Prostate gland (tissue), 2 donors: ENCODE data around the gene ADGRE1. TPM values are rescaled to one million over a fixed set of nuclear protein-coding genes. Genes with fewer than 3 reads are reported as not detected.

Experiments
- DNase-seq: peaks from one replicate; pipeline ENCODE4 v3.0.0-alpha.2; 2019; ENCODE audit warnings: low spot score
- H3K27ac ChIP-seq, 2 donors: fragments of 200-600 bp; sonication (generic); 2 replicates each; pipeline ENCODE4 v1.5.1; 2017 to 2019
- H3K27me3 ChIP-seq: fragments of 200-600 bp; sonication (generic); replicated peaks from 2 replicates; pipeline ENCODE4 v1.5.1; 2019; ENCODE audit not compliant: insufficient read depth
- H3K36me3 ChIP-seq, 2 donors: fragments of 200-600 bp; sonication (generic); 1 replicate in 1 of 2; 2 replicates in 1 of 2; pipeline versions ENCODE4 v1.5.1 to v1.8.1; 2017 to 2019
- H3K4me1 ChIP-seq: fragments of 200-600 bp; sonication (generic); replicated peaks from 2 replicates; pipeline ENCODE4 v1.5.1; 2019
- H3K4me3 ChIP-seq, 2 donors: fragments of 200-600 bp; sonication (generic); 2 replicates each; pipeline ENCODE4 v1.5.1; 2017 to 2019
- H3K9me3 ChIP-seq: fragments of 200-600 bp; sonication (generic); 2 replicates; pipeline ENCODE4 v1.5.1; 2017
- POLR2A ChIP-seq: fragments of 450-650 bp; IDR thresholded peaks from one replicate; pipeline ENCODE4 v1.6.1; 2016; ENCODE audit warnings: antibody characterized with exemption, mild to moderate bottlenecking
- POLR2AphosphoS5 ChIP-seq: sonication (generic); formaldehyde crosslinking; IDR thresholded peaks from one replicate; pipeline ENCODE4 v1.6.1; 2017; ENCODE audit warnings: antibody characterized with exemption
- WGBS: methylation state at CpG from one replicate; pipeline ENCODE4 v1.1.5; 2018; 5-methylcytosine and 5-hydroxymethylcytosine counted together
- intact Hi-C: fragments of 100-400 bp; cut with DNase I; formaldehyde crosslinking; loops from one replicate; pipeline ENCODE4 v1.14.2; 2022
- total RNA-seq, 2 donors: library from RNA; depleted of rRNA; stranded (reverse); fragments of >200 nt; gene quantifications; one replicate each; pipeline ENCODE4 v1.1.0, GENCODE V29; 2016
- TF ChIP-seq, protein P1 (sequence below), 4 experiments: fragments of 200-600 bp in 2 of 4; fragments of 450-650 bp in 2 of 4; sonication (generic) in 2 of 4; IDR thresholded peaks; 1 replicate in 3 of 4; 2 replicates in 1 of 4; pipeline ENCODE4 v1.5.1; 2016 to 2019; ENCODE audit warnings: antibody characterized with exemption in 4 of 4, mild to moderate bottlenecking in 2 of 4, moderate library complexity in 2 of 4

ADGRE1 gene
- total RNA-seq, 2 donors from 2014 or later, result 1.2 TPM; not detected in 1

DNA sequence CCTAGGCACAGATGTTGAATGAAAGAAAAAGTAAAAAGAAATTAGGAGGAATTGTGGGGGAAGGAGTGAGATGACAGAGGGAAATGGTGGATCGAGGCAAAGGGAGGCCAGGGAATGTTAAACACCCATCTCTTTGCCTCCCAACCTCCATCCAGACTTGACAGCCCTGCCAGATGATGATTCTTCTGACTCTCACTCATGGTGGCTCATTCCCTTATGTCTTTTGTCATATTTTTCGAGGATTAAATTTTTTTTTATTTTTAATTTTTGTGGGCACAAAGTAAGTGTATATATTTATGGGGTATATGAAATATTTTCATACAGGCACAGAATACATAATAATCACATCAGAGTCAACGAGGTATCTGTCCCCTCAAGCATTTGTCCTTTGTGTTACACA is 42.8 kb downstream of the ADGRE1 start:
- no peak overlapping the region for H3K4me3 ChIP-seq
- 65% methylated on average over 3 of the region's 3 CpGs for WGBS
- intact Hi-C loops, result no loop called here
- TF ChIP-seq POLR2AphosphoS5 (no peak), POLR2A (no peak)
- TF ChIP-seq, protein P1, sequence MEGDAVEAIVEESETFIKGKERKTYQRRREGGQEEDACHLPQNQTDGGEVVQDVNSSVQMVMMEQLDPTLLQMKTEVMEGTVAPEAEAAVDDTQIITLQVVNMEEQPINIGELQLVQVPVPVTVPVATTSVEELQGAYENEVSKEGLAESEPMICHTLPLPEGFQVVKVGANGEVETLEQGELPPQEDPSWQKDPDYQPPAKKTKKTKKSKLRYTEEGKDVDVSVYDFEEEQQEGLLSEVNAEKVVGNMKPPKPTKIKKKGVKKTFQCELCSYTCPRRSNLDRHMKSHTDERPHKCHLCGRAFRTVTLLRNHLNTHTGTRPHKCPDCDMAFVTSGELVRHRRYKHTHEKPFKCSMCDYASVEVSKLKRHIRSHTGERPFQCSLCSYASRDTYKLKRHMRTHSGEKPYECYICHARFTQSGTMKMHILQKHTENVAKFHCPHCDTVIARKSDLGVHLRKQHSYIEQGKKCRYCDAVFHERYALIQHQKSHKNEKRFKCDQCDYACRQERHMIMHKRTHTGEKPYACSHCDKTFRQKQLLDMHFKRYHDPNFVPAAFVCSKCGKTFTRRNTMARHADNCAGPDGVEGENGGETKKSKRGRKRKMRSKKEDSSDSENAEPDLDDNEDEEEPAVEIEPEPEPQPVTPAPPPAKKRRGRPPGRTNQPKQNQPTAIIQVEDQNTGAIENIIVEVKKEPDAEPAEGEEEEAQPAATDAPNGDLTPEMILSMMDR (IDR thresholded peaks at IDR 0.05), result no peak
- no peaks in the 10 kb centered on the region for H3K9me3 ChIP-seq
- DNase-seq, result no peak
- no peaks in the 10 kb centered on the region for H3K27me3 ChIP-seq
- H3K4me1 ChIP-seq, result no peaks in the 10 kb centered on the region
- no peaks in the 10 kb centered on the region for H3K36me3 ChIP-seq
- H3K27ac ChIP-seq, result no peak overlapping the region

- Histone ChIP-seq H3K4me3 (no peak overlapping the region), H3K4me1 (no peaks in the 10 kb centered on the region), H3K27me3 (no peaks in the 10 kb centered on the region), H3K27ac (no peak overlapping the region), H3K36me3 (no peaks in the 10 kb centered on the region), H3K9me3 (no peaks in the 10 kb centered on the region)
- WGBS, result 62% methylated on average over 3 of the region's 3 CpGs
- intact Hi-C loops, result no loop called here
- no peak for DNase-seq
- TF ChIP-seq POLR2AphosphoS5, result no peak
- TF ChIP-seq POLR2A, result no peak
Observed at GRCh38 chr19:6935069-6935468, 47.7 kb downstream of the ADGRE1 start.

- Histone ChIP-seq H3K27me3 (no peaks in the 10 kb centered on the region), H3K36me3 (no peaks in the 10 kb centered on the region), H3K4me3 (no peak overlapping the region), H3K27ac (no peak overlapping the region), H3K9me3 (no peaks in the 10 kb centered on the region), H3K4me1 (no peaks in the 10 kb centered on the region)
- TF ChIP-seq, protein P1 (IDR thresholded peaks at IDR 0.05), result no peak
- TF ChIP-seq POLR2A (no peak), POLR2AphosphoS5 (no peak)
- no peak for DNase-seq
- 68% methylated on average over 5 of the region's 5 CpGs for WGBS
- intact Hi-C loops, result no loop called here
Observed at GRCh38 chr19:6935618-6936017, 48.2 kb downstream of the ADGRE1 start.

- intact Hi-C loops, result no loop called here
- no peak for DNase-seq
- Histone ChIP-seq H3K27me3 (no peaks in the 10 kb centered on the region), H3K9me3 (no peaks in the 10 kb centered on the region), H3K4me1 (no peaks in the 10 kb centered on the region), H3K36me3 (no peaks in the 10 kb centered on the region), H3K27ac (no peak overlapping the region), H3K4me3 (no peak overlapping the region)
- 59% methylated on average over 3 of the region's 3 CpGs for WGBS
- TF ChIP-seq, protein P1 (IDR thresholded peaks at IDR 0.05), result no peak
- TF ChIP-seq POLR2AphosphoS5, result no peak
- TF ChIP-seq POLR2A, result no peak
Observed at GRCh38 chr19:6945733-6946132, 58.4 kb downstream of the ADGRE1 start.

DNA sequence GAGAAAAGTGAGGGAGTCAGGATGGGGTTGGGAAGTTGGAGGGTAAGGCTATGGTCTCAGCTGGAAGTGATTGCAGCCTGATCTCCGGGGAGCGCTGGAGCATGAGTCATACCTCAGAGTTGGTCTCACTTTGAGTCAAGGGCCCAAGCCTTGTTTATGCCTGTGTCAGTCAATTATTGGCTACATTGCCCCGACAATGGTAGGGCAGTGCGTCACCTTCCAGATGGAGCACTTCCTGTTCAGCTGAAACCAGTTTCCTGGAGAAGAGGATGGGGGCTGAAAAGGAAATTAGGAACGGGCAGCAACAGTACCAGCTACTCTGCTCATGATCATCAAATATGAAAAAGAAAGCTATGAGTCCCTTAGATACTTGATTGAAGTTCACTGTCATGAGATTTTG is 60.4 kb downstream of the ADGRE1 start:
- TF ChIP-seq POLR2A, result no peak
- no peak for TF ChIP-seq POLR2AphosphoS5
- TF ChIP-seq, protein P1 (IDR thresholded peaks at IDR 0.05), result no peak
- Histone ChIP-seq H3K36me3 (no peaks in the 10 kb centered on the region), H3K4me1 (no peaks in the 10 kb centered on the region), H3K27ac (no peak overlapping the region), H3K4me3 (no peak overlapping the region), H3K27me3 (no peaks in the 10 kb centered on the region), H3K9me3 (no peaks in the 10 kb centered on the region)
- WGBS, result 52% methylated on average over 5 of the region's 5 CpGs
- intact Hi-C loops, result no loop called here
- DNase-seq, result no peak
